GM18517 (cell line): ENCODE data around the gene HOXB13.

ENCODE experiments used
- ATAC-seq: cut with Tn5 transposase; IDR thresholded peaks from one replicate; pipeline ENCODE4 v1.9.1; 2021; ENCODE audit warnings: mild to moderate bottlenecking, moderate library complexity; ENCODE audit not compliant: unreplicated experiment

Gene HOXB13

GRCh38 chr17:48748718-48749566 lies 20.4 kb upstream of the HOXB13 start:
- ATAC-seq, result no peak

GRCh38 chr17:48747445-48748363 lies 19.2 kb upstream of the HOXB13 start:
- ATAC-seq, result no peak

GRCh38 chr17:48746916-48747444 lies 18.4 kb upstream of the HOXB13 start:
- ATAC-seq, result no peak

GRCh38 chr17:48745381-48746275 lies 17.1 kb upstream of the HOXB13 start:
- no peak for ATAC-seq

- no peak for ATAC-seq
These were observed 12.0 kb upstream of the HOXB13 start for GRCh38 chr17:48740537-48740936.

GRCh38 chr17:48738803-48739526 lies 10.4 kb upstream of the HOXB13 start:
- ATAC-seq, result no peak

GRCh38 chr17:48738424-48738802 lies 9.9 kb upstream of the HOXB13 start:
- no peak for ATAC-seq

- ATAC-seq, result no peak
These were observed 8.9 kb upstream of the HOXB13 start for GRCh38 chr17:48737330-48738043.

GRCh38 chr17:48735062-48735351 lies 6.5 kb upstream of the HOXB13 start:
- ATAC-seq, result no peak

GRCh38 chr17:48734333-48735061 lies 5.9 kb upstream of the HOXB13 start:
- no peak for ATAC-seq

GRCh38 chr17:48733632-48734328 lies 5.2 kb upstream of the HOXB13 start:
- ATAC-seq, result no peak

- no peak for ATAC-seq
These were observed 4.4 kb upstream of the HOXB13 start for GRCh38 chr17:48732688-48733629.

GRCh38 chr17:48731355-48731754 lies 2.8 kb upstream of the HOXB13 start:
- ATAC-seq, result no peak

- ATAC-seq, result no peak
These were observed 1.6 kb upstream of the HOXB13 start for GRCh38 chr17:48730240-48730550.

- ATAC-seq, result no peak
These were observed 1.0 kb upstream of the HOXB13 start for GRCh38 chr17:48729335-48730239.

- no peak for ATAC-seq
These were observed 955 bp downstream of the HOXB13 start for GRCh38 chr17:48727415-48728175.
